ENCODE data around the gene LAMC2. TPM values are rescaled to one million over a fixed set of nuclear protein-coding genes. Genes with fewer than 3 reads are reported as not detected.

Gene LAMC2
- total RNA-seq, 2 experiments from 2014 or later: 0.38 TPM; not detected in 1

DNA sequence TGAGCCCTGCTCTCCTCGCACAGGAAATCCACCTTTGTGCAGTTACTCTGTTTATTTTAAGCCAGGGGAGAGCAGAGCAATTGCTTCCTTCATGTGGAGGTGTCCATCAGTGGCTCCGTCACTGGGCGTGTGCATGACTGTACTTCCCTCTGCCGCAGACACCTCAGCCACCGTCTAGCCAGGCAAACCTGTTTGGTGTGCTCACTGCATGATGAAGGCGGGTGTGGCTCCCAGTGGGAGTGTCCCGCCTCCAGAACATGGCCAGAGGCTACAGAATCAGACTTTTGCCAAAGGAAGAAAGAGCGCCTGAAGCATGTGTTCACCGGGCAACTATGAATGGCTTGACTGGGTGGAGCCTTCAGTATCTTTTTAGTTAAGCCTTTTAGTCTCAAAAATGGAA is 26.1 kb upstream of the LAMC2 start:
- no peak overlapping the region for H2AFZ ChIP-seq (ENCODE audit: low read length)
- no peak overlapping the region for H3K4me2 ChIP-seq (ENCODE audit: low read length)
- ChIA-PET POLR2A (no interaction called here), CTCF (ENCODE audit: unreplicated experiment) (no interaction called here)
- BruUV-seq (replicated peaks): no TSS peak
- H3K4me1 ChIP-seq (ENCODE audit: insufficient read depth, low read length, poor library complexity, severe bottlenecking): no peaks in the 10 kb centered on the region
- no peaks in the 10 kb centered on the region for H3K36me3 ChIP-seq (ENCODE audit: insufficient read depth, low read length)
- intact Hi-C loops (cut with micrococcal nuclease; ENCODE audit: unreplicated experiment): no loop called here
- no peak overlapping the region for H3K27ac ChIP-seq (ENCODE audit: low read depth, low read length, poor library complexity, severe bottlenecking)
- H3K4me3 ChIP-seq (ENCODE audit: low read depth, low read length, poor library complexity, severe bottlenecking): no peak overlapping the region
- no peaks in the 10 kb centered on the region for H4K20me1 ChIP-seq (ENCODE audit: insufficient read depth, low read length)
- TF ChIP-seq, protein P1, sequence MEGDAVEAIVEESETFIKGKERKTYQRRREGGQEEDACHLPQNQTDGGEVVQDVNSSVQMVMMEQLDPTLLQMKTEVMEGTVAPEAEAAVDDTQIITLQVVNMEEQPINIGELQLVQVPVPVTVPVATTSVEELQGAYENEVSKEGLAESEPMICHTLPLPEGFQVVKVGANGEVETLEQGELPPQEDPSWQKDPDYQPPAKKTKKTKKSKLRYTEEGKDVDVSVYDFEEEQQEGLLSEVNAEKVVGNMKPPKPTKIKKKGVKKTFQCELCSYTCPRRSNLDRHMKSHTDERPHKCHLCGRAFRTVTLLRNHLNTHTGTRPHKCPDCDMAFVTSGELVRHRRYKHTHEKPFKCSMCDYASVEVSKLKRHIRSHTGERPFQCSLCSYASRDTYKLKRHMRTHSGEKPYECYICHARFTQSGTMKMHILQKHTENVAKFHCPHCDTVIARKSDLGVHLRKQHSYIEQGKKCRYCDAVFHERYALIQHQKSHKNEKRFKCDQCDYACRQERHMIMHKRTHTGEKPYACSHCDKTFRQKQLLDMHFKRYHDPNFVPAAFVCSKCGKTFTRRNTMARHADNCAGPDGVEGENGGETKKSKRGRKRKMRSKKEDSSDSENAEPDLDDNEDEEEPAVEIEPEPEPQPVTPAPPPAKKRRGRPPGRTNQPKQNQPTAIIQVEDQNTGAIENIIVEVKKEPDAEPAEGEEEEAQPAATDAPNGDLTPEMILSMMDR (conservative IDR thresholded peaks at IDR 0.05; ENCODE audit: low read length): no peak
- TF ChIP-seq EZH2phosphoT487 (IDR thresholded peaks at IDR 0.05; ENCODE audit: borderline replicate concordance, low read depth, low read length): no peak
- no peak for DNase-seq (ENCODE audit: low spot score)
- H3K9me2 ChIP-seq (ENCODE audit: insufficient read depth, low read length): no peaks in the 10 kb centered on the region
- H3K79me2 ChIP-seq (ENCODE audit: insufficient read depth, low read depth, low read length): no peaks in the 10 kb centered on the region
- no peaks in the 10 kb centered on the region for H3K9me3 ChIP-seq (ENCODE audit: low read length)

DNA sequence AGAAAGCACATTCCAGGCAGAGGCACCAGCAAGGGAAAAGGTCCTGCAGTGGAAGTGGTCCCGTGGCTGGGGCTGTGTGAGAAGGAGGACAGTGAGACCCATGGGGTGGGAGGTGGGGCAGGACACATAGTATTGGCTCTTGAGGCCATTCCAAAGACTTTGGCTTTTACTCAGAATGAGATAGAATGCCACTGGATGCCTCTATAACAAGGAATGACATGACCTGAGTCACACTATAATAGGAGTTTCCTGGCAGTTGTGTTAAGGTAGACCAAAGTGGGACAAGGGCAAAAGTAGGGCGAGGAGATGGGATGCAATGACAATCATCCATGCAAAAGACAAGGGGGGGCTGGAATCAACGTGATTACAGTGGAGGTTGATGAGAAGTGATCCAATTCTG is 24.7 kb upstream of the LAMC2 start:
- CTCF ChIA-PET (ENCODE audit: unreplicated experiment): no interaction called here

DNA sequence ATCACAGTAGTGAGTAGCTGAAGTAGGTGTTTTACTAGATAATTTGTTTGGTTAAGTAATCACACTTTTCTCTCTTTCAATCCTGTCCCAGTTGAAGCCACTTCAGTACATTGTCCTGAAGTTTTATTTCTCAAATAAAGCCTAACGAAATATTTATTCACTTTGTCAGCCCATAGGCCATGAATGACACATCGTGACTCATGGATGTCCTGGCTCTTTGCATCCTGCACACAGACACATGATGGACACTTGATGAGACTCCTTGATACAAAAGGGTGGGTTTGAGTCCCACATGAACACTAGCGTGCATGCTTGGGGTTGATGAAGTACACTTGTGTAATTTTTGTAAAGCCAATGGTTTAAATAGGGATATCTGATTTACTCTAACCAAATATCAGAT is 22.7 kb upstream of the LAMC2 start:
- no peaks in the 10 kb centered on the region for H3K9me3 ChIP-seq (ENCODE audit: low read length)
- intact Hi-C loops (cut with micrococcal nuclease; ENCODE audit: unreplicated experiment): no loop called here
- no peaks in the 10 kb centered on the region for H3K36me3 ChIP-seq (ENCODE audit: insufficient read depth, low read length)
- CTCF ChIA-PET (ENCODE audit: unreplicated experiment): no interaction called here
- POLR2A ChIA-PET: no interaction called here
- no peaks in the 10 kb centered on the region for H3K79me2 ChIP-seq (ENCODE audit: insufficient read depth, low read depth, low read length)
- no peak for DNase-seq (ENCODE audit: low spot score)
- no peak overlapping the region for H3K4me2 ChIP-seq (ENCODE audit: low read length)
- H4K20me1 ChIP-seq (ENCODE audit: insufficient read depth, low read length): no peaks in the 10 kb centered on the region
- BruUV-seq (replicated peaks): no TSS peak
- H3K27ac ChIP-seq (ENCODE audit: low read depth, low read length, poor library complexity, severe bottlenecking): no peak overlapping the region
- H2AFZ ChIP-seq (ENCODE audit: low read length): no peak overlapping the region
- no peaks in the 10 kb centered on the region for H3K9me2 ChIP-seq (ENCODE audit: insufficient read depth, low read length)
- no peak overlapping the region for H3K4me3 ChIP-seq (ENCODE audit: low read depth, low read length, poor library complexity, severe bottlenecking)
- TF ChIP-seq, protein P1 (conservative IDR thresholded peaks at IDR 0.05; ENCODE audit: low read length): no peak
- TF ChIP-seq EZH2phosphoT487 (IDR thresholded peaks at IDR 0.05; ENCODE audit: borderline replicate concordance, low read depth, low read length): no peak
- H3K4me1 ChIP-seq (ENCODE audit: insufficient read depth, low read length, poor library complexity, severe bottlenecking): no peaks in the 10 kb centered on the region

More for the DNA sequence above, 24.7 kb upstream of the LAMC2 start:
- no peaks in the 10 kb centered on the region for H4K20me1 ChIP-seq (ENCODE audit: insufficient read depth, low read length)
- no peak overlapping the region for H3K4me3 ChIP-seq (ENCODE audit: low read depth, low read length, poor library complexity, severe bottlenecking)
- no peak overlapping the region for H2AFZ ChIP-seq (ENCODE audit: low read length)
- intact Hi-C loops (cut with micrococcal nuclease; ENCODE audit: unreplicated experiment): no loop called here
- H3K4me2 ChIP-seq (ENCODE audit: low read length): no peak overlapping the region
- H3K9me3 ChIP-seq (ENCODE audit: low read length): no peaks in the 10 kb centered on the region
- no peaks in the 10 kb centered on the region for H3K9me2 ChIP-seq (ENCODE audit: insufficient read depth, low read length)
- H3K79me2 ChIP-seq (ENCODE audit: insufficient read depth, low read depth, low read length): no peaks in the 10 kb centered on the region
- H3K27ac ChIP-seq (ENCODE audit: low read depth, low read length, poor library complexity, severe bottlenecking): no peak overlapping the region
- H3K4me1 ChIP-seq (ENCODE audit: insufficient read depth, low read length, poor library complexity, severe bottlenecking): no peaks in the 10 kb centered on the region
- no peaks in the 10 kb centered on the region for H3K36me3 ChIP-seq (ENCODE audit: insufficient read depth, low read length)
- POLR2A ChIA-PET: no interaction called here
- no peak for DNase-seq (ENCODE audit: low spot score)
- BruUV-seq (replicated peaks): no TSS peak
- TF ChIP-seq, protein P1 (conservative IDR thresholded peaks at IDR 0.05; ENCODE audit: low read length): no peak
- no peak for TF ChIP-seq EZH2phosphoT487 (IDR thresholded peaks at IDR 0.05; ENCODE audit: borderline replicate concordance, low read depth, low read length)
